GM19240 (cell line): ENCODE measurements around the gene OR4C45.
"Not testable (repeated sequence)": the region's sequence is repeated elsewhere in the genome, so short reads cannot be mapped to it uniquely, and the experiment has no call there.

Source experiments
- DNase-seq: peaks from one replicate; pipeline ENCODE4 v3.0.0; 2011; ENCODE audit warnings: low spot score; ENCODE audit not compliant: insufficient read length

OR4C45 gene

DNA sequence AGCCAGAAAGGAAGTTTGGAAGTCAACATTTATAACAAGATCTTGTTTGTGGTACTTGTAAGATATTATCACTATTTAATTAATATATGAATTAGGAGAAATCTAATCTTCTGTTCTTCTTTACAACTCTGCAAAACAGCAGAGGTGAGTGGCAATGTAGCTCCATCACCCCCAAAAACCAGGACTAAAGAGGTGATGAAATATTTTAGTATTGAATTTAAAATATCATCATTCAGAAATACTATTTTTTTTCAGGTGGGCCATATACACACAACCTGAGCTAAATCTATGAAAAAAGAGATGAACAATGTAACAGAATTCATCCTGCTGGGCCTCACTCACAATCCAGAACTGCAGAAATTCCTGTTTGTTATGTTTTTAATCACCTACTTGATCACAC, at the start of gene OR4C45:
TSS of gene OR4C45 (plus strand) at position 301 of the 400 bp plus-strand sequence.
- no peak for DNase-seq

DNA sequence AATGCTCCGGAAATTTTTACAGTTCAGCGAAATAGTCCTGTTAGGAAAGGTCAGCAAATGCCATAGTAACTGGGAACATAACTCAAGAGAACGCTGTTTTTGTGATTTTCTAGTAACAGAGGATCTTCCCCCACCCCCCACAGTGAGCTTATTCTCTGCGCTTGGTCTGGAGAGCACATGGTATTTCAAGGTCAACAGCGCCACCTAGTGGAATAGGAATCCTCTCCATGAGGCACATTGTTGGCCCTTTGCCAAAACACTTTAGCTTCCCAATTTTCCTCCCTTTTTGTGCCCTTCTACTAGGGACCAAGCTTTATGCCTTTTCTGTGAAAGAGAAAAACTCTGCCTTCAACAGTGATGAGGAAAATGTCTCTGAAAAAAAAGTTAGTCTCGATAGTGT, 37.1 kb upstream of the OR4C45 start:
- no peak for DNase-seq

DNA sequence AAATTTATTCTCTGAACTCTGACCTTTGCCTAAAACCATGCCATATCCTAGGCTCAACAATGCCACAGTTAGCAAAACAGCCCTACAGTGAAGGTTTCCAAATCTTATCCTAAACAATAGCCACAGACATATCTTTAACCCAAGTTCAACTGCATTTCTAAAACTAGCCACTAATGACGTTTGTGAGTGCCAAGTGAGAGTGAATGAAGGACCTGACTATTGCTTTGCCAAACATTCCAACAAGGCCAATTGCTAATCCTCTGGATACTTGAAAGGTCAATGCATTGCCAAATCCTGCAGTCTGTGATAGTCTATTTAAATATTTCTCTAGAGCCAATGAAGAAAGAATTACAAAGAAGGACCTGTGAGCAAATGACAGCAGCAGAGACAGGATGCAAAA, 2.5 kb upstream of the OR4C45 start:
- DNase-seq: no peak

DNA sequence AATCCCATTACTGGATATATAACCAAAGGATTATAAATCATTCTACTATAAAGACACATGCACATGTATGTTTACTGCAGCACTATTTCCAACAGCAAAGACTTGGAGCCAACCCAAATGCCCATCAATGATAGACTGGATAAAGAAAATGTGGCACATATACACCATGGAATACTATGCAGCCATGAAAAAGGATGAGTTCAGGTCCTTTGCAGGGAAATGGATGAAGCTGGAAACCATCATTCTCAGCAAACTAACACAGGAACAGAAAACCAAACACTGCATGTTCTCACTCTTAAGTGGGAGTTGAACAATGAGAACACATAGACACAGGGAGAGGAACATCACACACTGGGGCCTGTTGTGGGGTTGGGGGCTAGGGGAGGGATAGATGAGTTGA, 3.6 kb downstream of the OR4C45 start:
- DNase-seq: not testable (repeated sequence)

DNA sequence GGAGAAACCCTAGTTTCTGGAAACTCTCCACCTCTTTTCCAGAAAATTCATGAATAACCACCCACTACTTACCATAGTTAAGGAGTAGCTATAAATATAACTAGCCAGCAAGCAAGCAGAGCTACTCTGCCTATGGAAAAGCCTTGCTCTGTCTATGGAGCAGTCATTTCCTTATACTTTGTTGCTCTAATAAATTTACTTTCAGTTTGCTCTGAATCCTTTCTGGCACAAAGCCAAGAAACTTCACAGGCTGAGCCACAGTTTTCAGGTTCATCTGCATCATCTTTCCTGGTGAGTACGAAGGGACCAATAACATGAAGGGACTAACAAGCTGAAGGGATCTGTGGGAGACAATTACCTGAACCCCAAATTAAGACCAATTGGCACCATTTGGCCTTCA, 4.6 kb downstream of the OR4C45 start:
- DNase-seq: no peak

DNA sequence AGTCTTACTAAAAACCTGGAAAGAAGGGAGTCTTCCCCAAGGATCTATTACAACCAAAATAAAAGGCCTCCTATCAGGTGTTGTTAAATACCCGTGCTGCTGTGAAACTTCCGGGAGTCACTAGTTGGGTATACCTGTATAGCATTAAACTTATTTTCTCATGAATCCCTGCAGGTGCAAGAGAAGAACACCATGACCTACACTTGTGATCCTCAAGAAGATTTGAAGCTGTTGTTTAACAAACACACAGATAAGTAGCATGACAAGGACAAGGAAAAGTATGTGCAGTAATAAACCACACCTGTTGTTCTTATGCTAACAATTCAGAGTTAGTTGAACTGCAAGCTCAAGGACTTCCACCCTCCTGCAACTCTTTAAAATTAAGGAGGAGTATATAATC, 12.0 kb downstream of the OR4C45 start:
- DNase-seq: no peak

DNA sequence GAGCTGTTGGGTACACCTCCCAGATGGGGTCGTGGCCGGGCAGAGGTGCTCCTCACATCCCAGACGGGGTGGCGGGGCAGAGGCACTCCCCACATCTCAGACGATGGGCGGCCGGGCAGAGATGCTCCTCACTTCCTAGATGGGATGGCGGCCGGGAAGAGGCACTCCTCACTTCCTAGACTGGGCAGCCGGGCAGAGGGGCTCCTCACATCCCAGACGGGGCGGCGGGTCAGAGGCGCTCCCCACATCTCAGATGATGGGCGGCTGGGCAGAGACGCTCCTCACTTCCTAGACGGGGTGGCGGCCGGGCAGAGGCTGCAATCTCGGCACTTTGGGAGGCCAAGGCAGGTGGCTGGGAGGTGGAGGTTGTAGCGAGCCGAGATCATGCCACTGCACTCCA, 30.4 kb downstream of the OR4C45 start:
- DNase-seq: not testable (repeated sequence)

DNA sequence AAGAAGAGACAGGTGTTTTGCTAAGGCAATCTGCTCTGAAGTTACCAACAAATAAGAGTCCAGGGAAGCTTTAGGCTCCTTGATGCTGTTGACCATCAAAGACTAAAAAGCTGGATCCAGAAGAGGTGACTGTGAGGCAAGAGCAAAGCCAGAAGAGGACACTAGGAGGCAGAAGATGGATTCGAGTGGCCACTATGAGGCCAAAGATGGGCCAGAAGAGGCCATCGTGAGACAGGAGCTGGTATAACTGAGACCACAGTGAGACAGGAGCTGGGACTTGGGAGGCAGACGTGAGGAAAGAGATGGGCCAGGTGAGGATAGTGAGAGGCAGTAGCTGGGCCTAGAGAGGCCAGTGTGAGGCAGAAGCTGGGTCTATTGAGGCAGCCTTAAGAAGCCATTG, 37.7 kb downstream of the OR4C45 start:
- DNase-seq: no peak

DNA sequence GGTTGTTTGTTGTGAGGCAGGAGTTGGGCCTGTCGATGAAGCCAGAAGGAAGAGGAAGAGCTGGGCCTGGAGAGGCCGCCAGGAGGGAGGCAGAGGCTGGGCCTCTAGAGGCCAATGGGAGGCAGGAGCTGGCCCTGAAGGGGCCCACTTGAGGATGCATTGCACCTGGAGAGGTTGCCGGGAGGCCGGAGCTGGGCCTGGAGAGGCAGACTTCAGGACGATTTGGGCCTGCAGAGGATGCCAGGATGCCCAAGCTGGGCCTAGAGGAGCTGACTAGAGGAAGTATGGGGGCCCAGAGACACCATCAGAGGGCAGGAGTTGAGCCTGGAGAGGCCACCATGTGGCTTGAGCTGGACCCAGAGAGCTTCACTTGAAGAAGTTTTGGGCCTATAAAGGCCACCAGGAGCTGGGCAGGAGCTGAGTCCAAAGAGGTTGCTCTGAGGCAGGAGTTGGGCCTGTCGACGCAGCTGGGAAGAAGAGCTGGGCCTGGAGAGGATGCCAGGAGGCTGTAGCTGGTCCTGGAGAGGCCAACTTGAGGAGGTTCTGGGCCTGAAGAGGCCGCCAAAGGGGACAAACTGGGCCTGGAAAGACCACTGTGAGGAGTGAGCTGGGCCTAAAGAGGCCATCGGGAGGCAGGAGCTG, 39.0 kb downstream of the OR4C45 start:
- no peak for DNase-seq

DNA sequence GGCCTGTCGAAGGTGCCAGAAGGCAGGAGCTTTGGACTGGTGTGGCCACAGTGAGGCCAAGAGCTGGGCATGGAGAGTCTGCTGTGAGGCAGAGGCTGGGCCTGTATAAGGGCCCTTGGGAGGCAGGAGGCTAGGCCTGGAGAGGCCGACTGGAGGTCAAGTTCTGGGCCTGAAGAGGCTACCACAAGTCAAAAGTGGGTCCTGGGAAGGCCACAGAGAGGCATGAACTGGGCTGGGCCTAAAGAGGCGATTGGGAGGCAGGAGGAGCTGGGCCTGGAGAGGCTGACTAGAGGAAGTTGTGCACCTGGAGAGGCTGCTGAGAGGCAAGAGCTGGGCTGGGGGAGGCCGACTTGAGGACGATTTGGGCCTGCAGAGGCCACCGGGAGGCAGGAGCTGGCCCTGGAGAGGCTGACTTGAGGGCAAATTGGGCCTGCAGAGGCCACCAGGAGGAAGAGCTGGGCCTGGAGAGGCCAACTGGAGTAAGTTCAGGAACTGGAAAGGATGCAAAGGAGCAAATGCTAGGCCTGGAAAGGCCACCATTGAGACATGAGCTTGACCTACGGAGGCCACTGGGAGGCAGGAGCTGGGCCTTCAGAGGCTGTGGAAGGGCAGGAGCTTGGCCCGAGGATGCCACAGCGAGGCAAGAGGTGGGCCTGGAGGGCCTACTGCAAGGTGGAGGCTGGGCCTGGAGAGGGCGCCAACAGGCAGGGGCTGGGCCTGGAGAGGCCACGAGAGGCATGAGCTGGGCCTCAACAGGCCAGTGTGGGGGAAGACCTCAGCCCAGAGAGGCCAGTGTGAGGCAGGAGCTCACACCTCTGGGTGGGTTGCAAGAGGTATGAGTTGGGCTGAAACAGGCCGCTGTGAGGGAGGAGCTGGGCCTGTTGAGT, 39.8 kb downstream of the OR4C45 start:
- no peak for DNase-seq

DNA sequence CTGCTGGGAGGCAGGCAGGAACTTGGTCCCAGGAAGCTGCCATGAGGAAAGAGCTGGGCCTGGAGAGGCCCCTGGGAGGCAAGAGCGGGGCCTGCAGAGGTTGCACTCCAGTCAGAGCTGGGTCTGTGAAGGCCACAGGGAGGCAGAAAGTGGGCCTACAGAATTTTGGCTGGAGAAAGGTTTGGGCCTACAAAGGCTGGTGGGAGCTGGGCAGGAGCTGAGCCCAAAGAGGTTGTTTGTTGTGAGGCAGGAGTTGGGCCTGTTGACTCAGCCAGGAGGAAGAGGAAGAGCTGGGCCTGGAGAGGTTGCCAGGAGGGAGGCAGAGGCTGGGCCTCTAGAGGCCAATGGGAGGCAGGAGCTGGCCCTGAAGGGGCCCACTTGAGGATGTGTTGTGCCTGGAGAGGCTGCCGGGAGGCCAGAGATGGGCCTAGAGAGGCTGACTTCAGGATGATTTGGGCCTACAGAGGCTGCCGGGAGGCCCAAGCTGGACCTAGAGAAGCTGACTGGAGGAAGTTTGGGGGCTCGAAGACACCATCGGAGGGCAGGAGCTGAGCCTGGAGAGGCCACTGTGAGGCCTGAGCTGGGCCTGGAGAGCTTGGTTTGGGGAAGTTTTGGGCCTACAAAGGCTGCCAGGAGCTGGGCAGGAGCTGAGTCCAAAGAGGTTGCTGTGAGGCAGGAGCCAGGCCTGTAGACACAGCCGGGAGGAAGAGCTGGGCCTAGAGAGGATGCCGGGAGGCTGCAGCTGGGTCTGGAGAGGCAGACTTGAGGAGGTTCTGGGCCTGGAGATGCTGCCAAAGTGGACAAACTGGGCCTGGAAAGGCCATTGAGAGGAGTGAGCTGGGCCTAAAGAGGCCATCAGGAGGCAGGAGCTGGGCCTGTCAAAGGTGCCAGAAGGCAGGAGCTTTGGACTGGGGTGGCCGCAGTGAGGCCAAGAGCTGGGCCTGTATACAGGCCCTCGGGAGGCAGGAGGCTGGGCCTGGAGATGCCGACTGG, 40.7 kb downstream of the OR4C45 start:
- no peak for DNase-seq

DNA sequence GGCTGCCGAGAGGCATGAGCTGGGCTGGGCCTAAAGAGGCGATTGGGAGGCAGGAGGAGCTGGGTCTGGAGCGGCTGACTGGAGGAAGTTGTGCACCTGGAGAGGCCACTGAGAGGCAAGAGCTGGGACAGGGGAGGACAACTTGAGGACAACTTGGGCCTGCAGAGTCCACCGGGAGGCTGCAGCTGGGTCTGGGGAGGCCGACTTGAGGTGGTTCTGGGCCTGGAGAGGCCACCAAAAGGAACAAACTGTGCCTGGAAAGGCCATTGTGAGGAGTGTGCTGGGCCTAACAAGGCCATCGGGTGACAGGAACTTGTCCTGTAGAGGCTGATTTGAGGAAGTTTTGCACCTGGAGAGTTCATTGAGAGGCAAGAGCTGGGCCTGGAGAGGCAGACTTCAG, 41.5 kb downstream of the OR4C45 start:
- DNase-seq: no peak

DNA sequence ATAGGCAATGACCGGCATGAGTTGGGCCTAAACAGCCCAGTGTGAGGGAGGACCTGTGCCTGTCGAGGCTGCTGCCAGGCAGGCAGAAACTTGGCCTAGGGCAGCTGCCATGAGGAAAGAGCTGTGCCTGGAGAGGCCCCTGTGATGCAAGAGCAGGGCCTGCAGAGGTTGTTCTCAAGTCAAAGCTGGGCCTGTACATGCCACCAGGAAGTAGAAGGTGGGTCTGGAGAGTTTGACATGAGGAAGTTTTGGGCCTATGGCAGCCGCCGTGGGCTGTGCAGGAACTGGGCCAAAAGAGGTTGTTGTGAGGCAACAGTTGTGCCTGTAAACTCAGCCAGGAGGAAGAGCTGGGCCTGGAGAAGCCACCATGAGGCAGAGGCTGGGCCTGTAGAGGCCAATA, 43.2 kb downstream of the OR4C45 start:
- no peak for DNase-seq

DNA sequence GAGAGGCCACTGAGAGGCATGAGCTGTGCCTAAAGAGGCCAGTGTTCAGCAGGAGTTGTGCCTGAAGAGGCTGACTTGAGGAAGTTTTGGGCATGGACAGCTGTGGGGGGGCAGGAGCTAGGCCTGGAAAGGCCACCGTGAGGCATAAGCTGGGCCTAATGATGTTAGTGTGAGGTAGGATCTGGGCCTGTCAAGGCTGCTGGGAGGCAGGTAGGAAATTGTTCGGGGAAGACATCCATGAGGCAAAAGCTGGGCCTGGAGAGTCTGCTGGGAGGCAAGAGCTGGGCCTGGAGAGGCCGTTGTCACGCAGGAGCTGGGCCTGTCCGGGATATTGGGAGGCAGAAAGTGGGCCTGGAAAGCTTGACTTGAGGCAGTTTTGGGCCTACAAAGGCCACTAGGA, 44.9 kb downstream of the OR4C45 start:
- DNase-seq: no peak

DNA sequence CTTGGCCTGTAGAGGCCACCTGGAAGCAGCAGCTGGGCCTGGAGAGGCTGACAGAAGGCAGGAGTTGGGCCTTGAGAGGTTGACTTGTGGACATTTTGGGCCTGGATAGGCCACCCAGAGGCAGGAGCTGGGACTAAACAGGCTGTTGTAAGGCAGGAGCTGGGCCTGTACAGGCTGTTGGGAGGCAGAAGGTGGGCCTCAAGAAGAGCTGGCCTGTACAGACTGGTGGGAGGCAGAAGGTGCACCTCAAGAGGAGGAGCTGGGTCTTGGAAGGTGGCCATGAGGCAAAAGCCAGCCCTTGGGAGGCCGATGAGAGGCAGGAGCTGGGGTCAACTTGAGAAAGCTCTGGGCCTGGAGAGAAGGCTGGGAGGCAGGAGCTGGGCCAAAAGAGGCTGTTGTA, 45.3 kb downstream of the OR4C45 start:
- no peak for DNase-seq

DNA sequence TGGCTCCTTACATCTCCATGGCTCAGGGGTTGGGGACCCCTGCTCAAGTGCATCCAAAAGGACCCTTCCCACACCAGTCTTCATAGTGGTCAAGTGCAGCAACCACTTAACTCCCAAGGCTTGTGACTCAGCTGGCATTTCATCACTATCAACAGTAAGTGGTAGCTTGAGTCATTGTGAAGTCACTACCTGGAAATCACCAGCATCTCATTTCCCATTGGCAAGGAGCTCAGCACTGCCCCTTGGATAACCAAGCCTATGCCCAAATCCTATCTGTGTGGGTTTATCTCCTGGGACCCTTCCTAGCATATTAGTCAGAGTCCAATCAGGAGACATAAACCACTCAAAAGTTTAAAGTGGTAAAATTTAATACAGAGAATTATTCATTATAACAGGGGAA, 46.3 kb downstream of the OR4C45 start:
- DNase-seq: not testable (repeated sequence)

DNA sequence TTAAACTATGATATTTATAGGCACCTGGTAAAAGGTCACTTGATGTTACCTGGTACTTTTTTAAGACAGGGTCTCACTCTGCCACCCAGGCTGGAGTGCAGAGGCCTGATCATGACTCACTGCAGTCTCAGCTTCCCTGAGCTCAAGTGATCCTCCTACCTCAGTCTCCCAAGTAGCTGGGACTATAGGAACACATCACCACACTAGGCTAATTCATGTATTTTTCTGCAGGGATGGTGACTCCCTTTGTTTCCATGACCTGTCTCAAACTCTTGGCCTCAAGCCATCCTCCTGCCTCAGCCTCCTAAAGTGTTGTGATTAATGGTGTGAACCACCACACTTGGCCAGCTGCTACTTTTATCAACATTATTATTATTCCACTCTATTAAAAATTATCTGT, 47.6 kb downstream of the OR4C45 start:
- DNase-seq: no peak
